ENCODE data around the gene NUP153. TPM values are rescaled to one million over a fixed set of nuclear protein-coding genes. Genes with fewer than 3 reads are reported as not detected.

Gene NUP153
- total and polyA plus RNA-seq, 4 donors = 6.2 to 50.2 (median 21.9) TPM

DNA sequence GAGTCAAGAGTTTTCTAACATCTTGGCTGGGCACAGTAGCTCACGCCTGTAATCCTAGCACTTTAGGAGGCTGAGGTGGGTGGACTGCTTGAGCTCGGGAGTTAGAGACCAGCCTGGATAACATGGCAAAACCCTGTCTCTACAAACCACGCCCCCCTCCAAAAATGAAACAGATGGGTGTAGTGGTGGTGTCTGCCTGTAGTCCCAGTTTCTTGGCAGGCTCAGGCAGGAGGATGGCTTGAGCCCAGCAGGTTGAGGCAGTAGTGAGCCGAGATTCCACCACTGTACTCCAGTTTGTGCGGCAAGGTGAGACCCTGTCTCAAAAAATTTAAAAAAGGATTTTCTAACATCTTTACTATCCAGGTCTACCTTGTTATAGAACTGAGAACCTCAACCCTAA, 84.6 kb downstream of the NUP153 start:
- Histone ChIP-seq H3K4me3 (no peak overlapping the region), H3K27me3 (ENCODE audit: control insufficient read depth in 3 of 3, insufficient read depth in 3 of 3, low read length in 2 of 3) (no peaks in the 10 kb centered on the region), H3K27ac (ENCODE audit: low read depth in 1 of 2, low read length in 1 of 2) (no peak overlapping the region), H3K36me3 (ENCODE audit: control insufficient read depth in 4 of 4, insufficient read depth in 4 of 4, low read length in 4 of 4) (peaks cover 15 to 23% (median 17%) of the 10 kb centered on the region in 4 donors), H3K9ac (ENCODE audit: insufficient read depth in 1 of 2, low read length in 2 of 2) (no peak overlapping the region), H3K4me1 (ENCODE audit: control insufficient read depth in 5 of 5, insufficient read depth in 5 of 5, low read length in 5 of 5) (peaks cover 0 to 2% (median 0%) of the 10 kb centered on the region in 5 donors), H3K9me3 (ENCODE audit: control insufficient read depth in 4 of 4, insufficient read depth in 3 of 4, low read length in 3 of 4) (peaks cover 0 to 2% (median 0%) of the 10 kb centered on the region in 4 donors)
- 98% methylated on average over 5 of the region's 5 CpGs for WGBS, 2 donors
- TF ChIP-seq, protein P1, sequence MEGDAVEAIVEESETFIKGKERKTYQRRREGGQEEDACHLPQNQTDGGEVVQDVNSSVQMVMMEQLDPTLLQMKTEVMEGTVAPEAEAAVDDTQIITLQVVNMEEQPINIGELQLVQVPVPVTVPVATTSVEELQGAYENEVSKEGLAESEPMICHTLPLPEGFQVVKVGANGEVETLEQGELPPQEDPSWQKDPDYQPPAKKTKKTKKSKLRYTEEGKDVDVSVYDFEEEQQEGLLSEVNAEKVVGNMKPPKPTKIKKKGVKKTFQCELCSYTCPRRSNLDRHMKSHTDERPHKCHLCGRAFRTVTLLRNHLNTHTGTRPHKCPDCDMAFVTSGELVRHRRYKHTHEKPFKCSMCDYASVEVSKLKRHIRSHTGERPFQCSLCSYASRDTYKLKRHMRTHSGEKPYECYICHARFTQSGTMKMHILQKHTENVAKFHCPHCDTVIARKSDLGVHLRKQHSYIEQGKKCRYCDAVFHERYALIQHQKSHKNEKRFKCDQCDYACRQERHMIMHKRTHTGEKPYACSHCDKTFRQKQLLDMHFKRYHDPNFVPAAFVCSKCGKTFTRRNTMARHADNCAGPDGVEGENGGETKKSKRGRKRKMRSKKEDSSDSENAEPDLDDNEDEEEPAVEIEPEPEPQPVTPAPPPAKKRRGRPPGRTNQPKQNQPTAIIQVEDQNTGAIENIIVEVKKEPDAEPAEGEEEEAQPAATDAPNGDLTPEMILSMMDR (IDR thresholded peaks at IDR 0.05; ENCODE audit: control extremely low read depth, extremely low read depth) = no peak
- ATAC-seq (ENCODE audit: insufficient read depth, low FRiP score) (no peak), DNase-seq (no peak)

DNA sequence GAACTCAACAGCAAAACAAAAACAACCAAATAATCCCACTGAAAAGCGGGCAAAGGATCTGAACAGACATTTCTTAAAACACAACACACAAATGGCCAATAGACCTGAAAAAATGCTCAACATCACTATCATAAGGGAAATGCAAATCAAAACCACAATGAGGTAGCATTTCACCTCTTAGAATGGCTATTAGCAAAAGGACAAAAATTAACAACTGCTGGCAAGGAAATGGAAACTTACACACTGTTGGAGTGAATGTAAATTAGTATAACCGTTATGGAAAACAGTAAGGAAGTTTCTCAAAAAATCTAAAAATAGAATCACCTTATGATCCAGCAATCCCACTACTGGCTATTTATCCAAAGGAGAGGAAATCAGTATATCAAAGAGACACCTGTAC, 85.7 kb downstream of the NUP153 start:
- peaks cover 17 to 23% (median 20%) of the 10 kb centered on the region in 4 donors for H3K36me3 ChIP-seq (ENCODE audit: control insufficient read depth in 4 of 4, insufficient read depth in 4 of 4, low read length in 4 of 4)
- 58% methylated on average over 2 of the region's 2 CpGs for WGBS, 2 donors
- no peak overlapping the region for H3K4me3 ChIP-seq
- TF ChIP-seq, protein P1 (IDR thresholded peaks at IDR 0.05; ENCODE audit: control extremely low read depth, extremely low read depth) = no peak
- peaks cover 0 to 2% (median 0%) of the 10 kb centered on the region in 4 donors for H3K9me3 ChIP-seq (ENCODE audit: control insufficient read depth in 4 of 4, insufficient read depth in 3 of 4, low read length in 3 of 4)
- no peak overlapping the region for H3K27ac ChIP-seq (ENCODE audit: low read depth in 1 of 2, low read length in 1 of 2)
- no peak overlapping the region for H3K9ac ChIP-seq (ENCODE audit: insufficient read depth in 1 of 2, low read length in 2 of 2)
- DNase-seq = no peak
- no peaks in the 10 kb centered on the region for H3K27me3 ChIP-seq (ENCODE audit: control insufficient read depth in 3 of 3, insufficient read depth in 3 of 3, low read length in 2 of 3)
- no peak for ATAC-seq (ENCODE audit: insufficient read depth, low FRiP score)
- H3K4me1 ChIP-seq (ENCODE audit: control insufficient read depth in 5 of 5, insufficient read depth in 5 of 5, low read length in 5 of 5) = peaks cover 0 to 2% (median 0%) of the 10 kb centered on the region in 5 donors

DNA sequence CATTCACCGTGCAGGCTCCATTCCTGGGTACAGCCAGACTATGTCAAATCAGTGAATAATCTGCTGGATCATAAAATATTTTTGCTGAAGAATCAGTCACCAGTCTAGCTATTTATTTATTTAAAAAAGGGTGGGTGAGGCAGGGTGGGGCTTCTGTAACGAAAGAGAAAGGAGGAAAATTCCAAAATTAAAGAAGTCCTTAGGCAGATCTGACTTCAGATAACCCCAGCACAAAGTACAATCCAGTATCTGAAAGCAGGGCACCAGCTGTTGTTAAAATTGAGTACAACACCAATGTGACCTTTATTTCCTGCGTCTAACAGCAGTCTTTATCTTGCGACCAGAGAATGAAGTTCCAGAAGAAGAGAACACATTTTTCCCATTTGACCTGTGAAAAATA, 90.9 kb downstream of the NUP153 start:
- Histone ChIP-seq H3K9me3 (ENCODE audit: control insufficient read depth in 4 of 4, insufficient read depth in 3 of 4, low read length in 3 of 4) (no peaks in the 10 kb centered on the region), H3K27ac (ENCODE audit: low read depth in 1 of 2, low read length in 1 of 2) (no peak overlapping the region), H3K27me3 (ENCODE audit: control insufficient read depth in 3 of 3, insufficient read depth in 3 of 3, low read length in 2 of 3) (no peaks in the 10 kb centered on the region), H3K4me1 (ENCODE audit: control insufficient read depth in 5 of 5, insufficient read depth in 5 of 5, low read length in 5 of 5) (no peaks in the 10 kb centered on the region), H3K4me3 (no peak overlapping the region), H3K36me3 (ENCODE audit: control insufficient read depth in 4 of 4, insufficient read depth in 4 of 4, low read length in 4 of 4) (peaks cover 6 to 16% (median 11%) of the 10 kb centered on the region in 4 donors), H3K9ac (ENCODE audit: insufficient read depth in 1 of 2, low read length in 2 of 2) (no peak overlapping the region)
- TF ChIP-seq, protein P1 (IDR thresholded peaks at IDR 0.05; ENCODE audit: control extremely low read depth, extremely low read depth) = no peak
- DNase-seq (no peak), ATAC-seq (ENCODE audit: insufficient read depth, low FRiP score) (no peak)
- 84 to 86% methylated on average over 4 of the region's 4 CpGs for WGBS, 2 donors

DNA sequence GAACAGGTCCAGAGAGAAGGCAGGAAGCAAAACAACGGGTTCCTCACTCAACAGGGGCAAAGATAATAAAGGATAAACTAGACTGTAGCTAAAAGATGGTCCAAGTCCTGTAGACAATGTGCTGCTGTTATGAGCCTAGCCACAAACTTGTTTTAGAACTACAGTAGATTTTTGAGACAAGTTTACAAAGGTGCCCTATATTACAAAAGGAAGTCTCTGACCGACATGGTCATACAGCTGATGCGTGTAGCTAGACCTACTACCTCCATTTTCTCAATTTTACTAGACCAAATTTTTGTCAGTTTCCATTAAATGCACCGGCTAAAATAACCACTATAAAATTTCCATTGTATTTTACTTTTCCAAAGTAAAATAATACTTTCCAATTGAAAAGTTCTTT, 94.7 kb downstream of the NUP153 start:
- Histone ChIP-seq H3K9me3 (ENCODE audit: control insufficient read depth in 4 of 4, insufficient read depth in 3 of 4, low read length in 3 of 4) (no peaks in the 10 kb centered on the region), H3K36me3 (ENCODE audit: control insufficient read depth in 4 of 4, insufficient read depth in 4 of 4, low read length in 4 of 4) (peaks cover 7 to 18% (median 13%) of the 10 kb centered on the region in 4 donors), H3K9ac (ENCODE audit: insufficient read depth in 1 of 2, low read length in 2 of 2) (no peak overlapping the region), H3K4me3 (no peak overlapping the region), H3K27ac (ENCODE audit: low read depth in 1 of 2, low read length in 1 of 2) (no peak overlapping the region), H3K4me1 (ENCODE audit: control insufficient read depth in 5 of 5, insufficient read depth in 5 of 5, low read length in 5 of 5) (no peaks in the 10 kb centered on the region), H3K27me3 (ENCODE audit: control insufficient read depth in 3 of 3, insufficient read depth in 3 of 3, low read length in 2 of 3) (no peaks in the 10 kb centered on the region)
- TF ChIP-seq, protein P1 (IDR thresholded peaks at IDR 0.05; ENCODE audit: control extremely low read depth, extremely low read depth) = no peak
- no peak for DNase-seq
- no peak for ATAC-seq (ENCODE audit: insufficient read depth, low FRiP score)
- WGBS, 2 donors = 90 to 95% methylated on average over 4 of the region's 4 CpGs

Measured in lung (tissue), 12 donors.